Chondrocyte (in vitro differentiated cells): Measurements from ENCODE around the gene LCE2A. TPM values are rescaled to one million over a fixed set of nuclear protein-coding genes. Genes with fewer than 3 reads are reported as not detected.
"Not testable (repeated sequence)": the region's sequence is repeated elsewhere in the genome, so short reads cannot be mapped to it uniquely, and the experiment has no call there.

Experiments
- DNase-seq: peaks from one replicate; pipeline ENCODE4 v3.0.0; 2021; ENCODE audit warnings: mixed read lengths, low spot score
- H3K27ac Mint-ChIP-seq: one replicate; pipeline ENCODE4 v1.8.0; 2021; ENCODE audit warnings: mild to moderate bottlenecking, moderate library complexity, mixed read lengths; ENCODE audit not compliant: unreplicated experiment
- H3K27me3 Mint-ChIP-seq: 2 replicates; pipeline ENCODE4 v1.8.0; 2021; ENCODE audit warnings: low read depth, mixed read lengths
- H3K36me3 Mint-ChIP-seq: 2 replicates; pipeline ENCODE4 v1.8.0; 2021; ENCODE audit warnings: low read depth, mixed read lengths
- H3K4me1 Mint-ChIP-seq: 2 replicates; pipeline ENCODE4 v1.8.0; 2021; ENCODE audit warnings: low read depth, mild to moderate bottlenecking, mixed read lengths
- H3K4me3 Mint-ChIP-seq: one replicate; pipeline ENCODE4 v1.8.0; 2021; ENCODE audit warnings: mild to moderate bottlenecking, moderate library complexity, mixed read lengths; ENCODE audit not compliant: unreplicated experiment
- H3K9me3 Mint-ChIP-seq: 2 replicates; pipeline ENCODE4 v1.8.0; 2021; ENCODE audit warnings: low read depth, mixed read lengths
- CTCF ChIP-seq: fragments of 200-600 bp; sonication (generic); IDR thresholded peaks from 2 replicates; pipeline ENCODE4 v1.5.0; 2021; ENCODE audit warnings: antibody characterized with exemption, mild to moderate bottlenecking, moderate library complexity
- total RNA-seq: library from RNA; stranded (reverse); gene quantifications from 3 replicates; pipeline ENCODE4 v1.2.1, GENCODE V29; 2021

The LCE2A gene
- total RNA-seq, 1 donor from 2014 or later, result not detected

GRCh38 chr1:152681616-152682015 lies 16.5 kb upstream of the LCE2A start:
- TF ChIP-seq CTCF, result no peak
- H3K36me3 Mint-ChIP-seq, result no peaks in the 10 kb centered on the region
- H3K9me3 Mint-ChIP-seq, result no peaks in the 10 kb centered on the region
- H3K4me1 Mint-ChIP-seq, result no peaks in the 10 kb centered on the region
- no peak overlapping the region for H3K27ac Mint-ChIP-seq
- DNase-seq, result no peak
- no peaks in the 10 kb centered on the region for H3K27me3 Mint-ChIP-seq
- no peak overlapping the region for H3K4me3 Mint-ChIP-seq

GRCh38 chr1:152683846-152684245 lies 14.3 kb upstream of the LCE2A start:
- DNase-seq, result no peak

GRCh38 chr1:152685823-152686222 lies 12.3 kb upstream of the LCE2A start, which contains the start of gene LCE2B:
Gene LCE2B (plus strand): TSS chr1:152686123. CDS start chr1:152686844, 721 bp downstream.
- not testable (repeated sequence) for H3K4me3 Mint-ChIP-seq, H3K27me3 Mint-ChIP-seq, H3K27ac Mint-ChIP-seq, DNase-seq, H3K4me1 Mint-ChIP-seq, H3K36me3 Mint-ChIP-seq
- H3K9me3 Mint-ChIP-seq, result peaks cover 13% of the 10 kb centered on the region

More at GRCh38 chr1:152683846-152684245, 14.3 kb upstream of the LCE2A start:
- no peaks in the 10 kb centered on the region for H3K9me3 Mint-ChIP-seq
- no peak overlapping the region for H3K27ac Mint-ChIP-seq
- no peak for TF ChIP-seq CTCF
- H3K27me3 Mint-ChIP-seq, result no peaks in the 10 kb centered on the region
- no peak overlapping the region for H3K4me3 Mint-ChIP-seq
- H3K36me3 Mint-ChIP-seq, result no peaks in the 10 kb centered on the region
- H3K4me1 Mint-ChIP-seq, result no peaks in the 10 kb centered on the region

- Mint-ChIP-seq H3K4me3 (no peak overlapping the region), H3K4me1 (no peaks in the 10 kb centered on the region), H3K36me3 (no peaks in the 10 kb centered on the region), H3K9me3 (peaks cover 27% of the 10 kb centered on the region), H3K27ac (no peak overlapping the region), H3K27me3 (no peaks in the 10 kb centered on the region)
- no peak for TF ChIP-seq CTCF
- DNase-seq, result no peak
Measured at GRCh38 chr1:152699746-152700145, 1.6 kb downstream of the LCE2A start.

GRCh38 chr1:152707860-152708259 lies 9.7 kb downstream of the LCE2A start, which contains the start of gene LCE4A:
Gene LCE4A (plus strand): TSS chr1:152708160. CDS start chr1:152709076, 916 bp downstream.
- no peak within 1 kb of the TSS for H3K27ac Mint-ChIP-seq
- DNase-seq, result no peak
- TF ChIP-seq CTCF, result no peak
- H3K36me3 Mint-ChIP-seq, result no peaks in the 10 kb centered on the region
- H3K4me3 Mint-ChIP-seq, result no peak within 1 kb of the TSS
- peaks cover 15% of the 10 kb centered on the region for H3K9me3 Mint-ChIP-seq
- no peaks in the 10 kb centered on the region for H3K27me3 Mint-ChIP-seq
- no peaks in the 10 kb centered on the region for H3K4me1 Mint-ChIP-seq

GRCh38 chr1:152718238-152718637 lies 20.1 kb downstream of the LCE2A start:
- no peak for DNase-seq
- Mint-ChIP-seq H3K4me1 (no peaks in the 10 kb centered on the region), H3K36me3 (no peaks in the 10 kb centered on the region), H3K27ac (no peak overlapping the region), H3K4me3 (no peak overlapping the region), H3K9me3 (peaks cover 32% of the 10 kb centered on the region), H3K27me3 (no peaks in the 10 kb centered on the region)
- TF ChIP-seq CTCF, result no peak
